22Rv1 (cell line): ENCODE measurements around the gene LAGE3.

Experiments used
- H3K27ac ChIP-seq: fragments of 450-650 bp; 2 replicates; pipeline ENCODE4 v1.5.1; 2017
- CTCF ChIP-seq: fragments of 450-650 bp; IDR thresholded peaks from 2 replicates; pipeline ENCODE4 v1.5.1; 2017; ENCODE audit warnings: mild to moderate bottlenecking
- ZFX ChIP-seq: fragments of 450-650 bp; IDR thresholded peaks from 2 replicates; pipeline ENCODE4 v1.6.1; 2017; ENCODE audit warnings: antibody characterized with exemption, borderline replicate concordance

Gene LAGE3

GRCh38 chrX:154482786-154483185, 3.7 kb upstream of the LAGE3 start:
- no peak for TF ChIP-seq ZFX
- TF ChIP-seq CTCF = no peak
- H3K27ac ChIP-seq = no peak overlapping the region

GRCh38 chrX:154481911-154482601, 3.0 kb upstream of the LAGE3 start:
- H3K27ac ChIP-seq = no peak overlapping the region
- no peak for TF ChIP-seq CTCF
- TF ChIP-seq ZFX = no peak

- no peak for TF ChIP-seq CTCF
- no peak for TF ChIP-seq ZFX
- H3K27ac ChIP-seq = no peak overlapping the region
These were observed 2.1 kb upstream of the LAGE3 start for GRCh38 chrX:154481195-154481594.

- no peak for TF ChIP-seq ZFX
- TF ChIP-seq CTCF = no peak
- H3K27ac ChIP-seq = peak overlapping the region; percentile 83
These were observed 1.1 kb downstream of the LAGE3 start for GRCh38 chrX:154477891-154478477.

- TF ChIP-seq ZFX (no peak), CTCF (no peak)
These were observed 2.3 kb downstream of the LAGE3 start for GRCh38 chrX:154476821-154477220.

GRCh38 chrX:154473683-154474082, 5.4 kb downstream of the LAGE3 start:
- H3K27ac ChIP-seq = no peak overlapping the region
- no peak for TF ChIP-seq ZFX
- TF ChIP-seq CTCF = no peak

More at GRCh38 chrX:154476821-154477220, 2.3 kb downstream of the LAGE3 start:
- peak overlapping the region; percentile 83; the same call in 1 of the 2 replicates for H3K27ac ChIP-seq
